GM12878 (cell line): ENCODE data around the gene CALR.

ENCODE experiments used
- BACH1 ChIP-seq: fragments of 450-650 bp; IDR thresholded peaks from 2 replicates; pipeline ENCODE4 v1.6.1; 2017; ENCODE audit warnings: mild to moderate bottlenecking, borderline replicate concordance
- ZBTB40 ChIP-seq: fragments of 450-650 bp; IDR thresholded peaks from 2 replicates; pipeline ENCODE4 v1.6.1; 2016; ENCODE audit warnings: mild to moderate bottlenecking, moderate library complexity, borderline replicate concordance
- ZNF592 ChIP-seq: fragments of 450-650 bp; IDR thresholded peaks from 2 replicates; pipeline ENCODE4 v1.6.1; 2017; ENCODE audit warnings: mild to moderate bottlenecking, moderate library complexity

- TF ChIP-seq ZNF592 (no peak), ZBTB40 (no peak), BACH1 (no peak)
These were observed 48.3 kb downstream of the CALR start for GRCh38 chr19:12986726-12987125.
